Esophagus muscularis mucosa (tissue), 4 donors: ENCODE data around the gene KRTAP10-11. TPM values are rescaled to one million over a fixed set of nuclear protein-coding genes. Genes with fewer than 3 reads are reported as not detected.
A peak's percentile ranks its signal among the peaks of the same experiment; 100 is the strongest.
"Not testable (repeated sequence)": the region's sequence is repeated elsewhere in the genome, so short reads cannot be mapped to it uniquely, and the experiment has no call there.

Experiments
- DNase-seq: peaks from one replicate; pipeline ENCODE4 v3.0.0-alpha.2; 2017; ENCODE audit errors: extremely low spot score
- H3K27ac ChIP-seq, 4 donors: fragments of 200-600 bp; sonication (generic); replicated peaks in 1 of 4; 1 replicate in 3 of 4; 2 replicates in 1 of 4; pipeline ENCODE4 v1.5.1; 2016 to 2019; ENCODE audit warnings: mild to moderate bottlenecking in 1 of 4
- H3K27me3 ChIP-seq, 4 donors: fragments of 200-600 bp; sonication (generic); one replicate each; pipeline versions ENCODE4 v1.5.1 to v1.6.0; 2016 to 2019
- H3K36me3 ChIP-seq, 4 donors: fragments of 200-600 bp; sonication (generic); one replicate each; pipeline ENCODE4 v1.5.1; 2016 to 2019
- H3K4me1 ChIP-seq, 4 donors: fragments of 200-600 bp; sonication (generic); one replicate each; pipeline ENCODE4 v1.5.1; 2016 to 2019
- H3K4me3 ChIP-seq, 4 donors: fragments of 200-600 bp; sonication (generic); 1 replicate in 2 of 4; 2 replicates in 2 of 4; pipeline ENCODE4 v1.5.1; 2016 to 2019; ENCODE audit warnings: mild to moderate bottlenecking in 4 of 4, moderate library complexity in 1 of 4
- H3K9me3 ChIP-seq, 4 donors: fragments of 200-600 bp; sonication (generic); 1 replicate in 3 of 4; 2 replicates in 1 of 4; pipeline ENCODE4 v1.5.1; 2016 to 2019
- CTCF ChIP-seq, 3 experiments: fragments of 200-600 bp in 2 of 3; fragments of 450-650 bp in 1 of 3; sonication (generic) in 2 of 3; IDR thresholded peaks; one replicate each; pipeline ENCODE4 v1.5.1; 2017 to 2019; ENCODE audit warnings: antibody characterized with exemption in 3 of 3, mild to moderate bottlenecking in 2 of 3, moderate library complexity in 1 of 3
- EP300 ChIP-seq: sonication (generic); formaldehyde crosslinking; IDR thresholded peaks from one replicate; pipeline ENCODE4 v1.6.1; 2017; ENCODE audit warnings: antibody characterized with exemption
- POLR2A ChIP-seq: fragments of 450-650 bp; IDR thresholded peaks from one replicate; pipeline ENCODE4 v1.6.1; 2017; ENCODE audit warnings: antibody characterized with exemption, moderate library complexity, mild to moderate bottlenecking, low read depth
- POLR2AphosphoS5 ChIP-seq, 2 donors: sonication (generic); formaldehyde crosslinking; IDR thresholded peaks; one replicate each; pipeline ENCODE4 v1.6.1; 2017; ENCODE audit warnings: antibody characterized with exemption in 2 of 2
- WGBS: methylation state at CpG from one replicate; pipeline ENCODE4 v1.1.5; 2018; 5-methylcytosine and 5-hydroxymethylcytosine counted together
- intact Hi-C: fragments of 100-400 bp; cut with DNase I; formaldehyde crosslinking; loops from one replicate; pipeline ENCODE4 v1.15.1; 2023
- total RNA-seq, 4 donors: library from RNA; depleted of rRNA; stranded (reverse); fragments of >200 nt; gene quantifications; one replicate each; pipeline versions ENCODE4 v1.1.0 to v1.2.1, GENCODE V29; 2016

Gene KRTAP10-11
- total RNA-seq, 4 donors from 2014 or later: not detected

GRCh38 chr21:44606495-44606894, 39.7 kb upstream of the KRTAP10-11 start:
- no peaks in the 10 kb centered on the region for H3K36me3 ChIP-seq
- TF ChIP-seq EP300: no peak
- no peak for TF ChIP-seq POLR2A
- TF ChIP-seq POLR2AphosphoS5 (IDR thresholded peaks at IDR 0.05): no peak
- no peak for TF ChIP-seq CTCF (IDR thresholded peaks at IDR 0.05)
- no peak overlapping the region for H3K4me3 ChIP-seq
- DNase-seq: no peak
- peaks cover 0 to 32% (median 0%) of the 10 kb centered on the region in 4 donors for H3K27me3 ChIP-seq
- H3K9me3 ChIP-seq: peaks cover 0 to 30% (median 20%) of the 10 kb centered on the region in 4 donors
- no peak overlapping the region for H3K27ac ChIP-seq
- H3K4me1 ChIP-seq: no peaks in the 10 kb centered on the region
- intact Hi-C loops: no loop called here
- 70% methylated on average over 4 of the region's 4 CpGs for WGBS

GRCh38 chr21:44609193-44609592, 37.0 kb upstream of the KRTAP10-11 start:
- Histone ChIP-seq H3K27me3 (peaks cover 0 to 30% (median 0%) of the 10 kb centered on the region in 4 donors), H3K27ac (no peak overlapping the region), H3K36me3 (no peaks in the 10 kb centered on the region), H3K4me1 (no peaks in the 10 kb centered on the region), H3K4me3 (no peak overlapping the region), H3K9me3 (peaks cover 0 to 34% (median 23%) of the 10 kb centered on the region in 4 donors)
- intact Hi-C loops: no loop called here
- TF ChIP-seq POLR2AphosphoS5 (IDR thresholded peaks at IDR 0.05): no peak
- TF ChIP-seq EP300: no peak
- TF ChIP-seq POLR2A: no peak
- TF ChIP-seq CTCF (IDR thresholded peaks at IDR 0.05): no peak
- DNase-seq: no peak

GRCh38 chr21:44610157-44610843, 35.9 kb upstream of the KRTAP10-11 start:
- WGBS: 94% methylated on average over 6 of the region's 7 CpGs
- H3K36me3 ChIP-seq, H3K27ac ChIP-seq, H3K4me1 ChIP-seq, H3K4me3 ChIP-seq, intact Hi-C loops: not testable (repeated sequence)
- peak; percentile 26 for DNase-seq
- Histone ChIP-seq H3K27me3 (peaks cover 0 to 37% (median 0%) of the 10 kb centered on the region in 4 donors), H3K9me3 (peaks cover 0 to 31% (median 23%) of the 10 kb centered on the region in 4 donors)

GRCh38 chr21:44611551-44611950, 34.7 kb upstream of the KRTAP10-11 start:
- H3K9me3 ChIP-seq: peaks cover 0 to 31% (median 23%) of the 10 kb centered on the region in 4 donors
- H3K27me3 ChIP-seq: peaks cover 0 to 45% (median 0%) of the 10 kb centered on the region in 4 donors
- H3K27ac ChIP-seq: no peak overlapping the region
- H3K36me3 ChIP-seq: no peaks in the 10 kb centered on the region
- no peak overlapping the region for H3K4me3 ChIP-seq
- 93% methylated on average over 4 of the region's 4 CpGs for WGBS
- H3K4me1 ChIP-seq: no peaks in the 10 kb centered on the region
- DNase-seq: peak; percentile 75
- intact Hi-C loops: no loop called here
- TF ChIP-seq CTCF (IDR thresholded peaks at IDR 0.05) (no peak), POLR2AphosphoS5 (IDR thresholded peaks at IDR 0.05) (no peak), EP300 (no peak), POLR2A (no peak)

- Histone ChIP-seq H3K27me3 (peaks cover 0 to 47% (median 0%) of the 10 kb centered on the region in 4 donors), H3K27ac (no peak within 1 kb of the TSS), H3K36me3 (no peaks in the 10 kb centered on the region), H3K4me1 (no peaks in the 10 kb centered on the region), H3K9me3 (peaks cover 0 to 31% (median 23%) of the 10 kb centered on the region in 4 donors), H3K4me3 (no peak within 1 kb of the TSS)
- whole genome bisulfite sequencing: 100% methylated on average over 4 of the region's 8 CpGs
- TF ChIP-seq EP300 (no peak), POLR2AphosphoS5 (IDR thresholded peaks at IDR 0.05) (no peak), POLR2A (no peak), CTCF (IDR thresholded peaks at IDR 0.05) (no peak)
- intact Hi-C loops: no loop called here
- no peak for DNase-seq
Measured at GRCh38 chr21:44612029-44612486, 34.2 kb upstream of the KRTAP10-11 start, which contains the start of gene KRTAP10-8. Gene KRTAP10-8, plus strand, starts transcription at chr21:44612079. Its CDS starts 22 bp downstream, at chr21:44612101.
